ENCODE data around the gene SH2D3C. TPM values are rescaled to one million over a fixed set of nuclear protein-coding genes. Genes with fewer than 3 reads are reported as not detected.

SH2D3C gene
- total RNA-seq, 4 donors from 2014 or later, result 6.1 to 12.1 (median 8.5) TPM

DNA sequence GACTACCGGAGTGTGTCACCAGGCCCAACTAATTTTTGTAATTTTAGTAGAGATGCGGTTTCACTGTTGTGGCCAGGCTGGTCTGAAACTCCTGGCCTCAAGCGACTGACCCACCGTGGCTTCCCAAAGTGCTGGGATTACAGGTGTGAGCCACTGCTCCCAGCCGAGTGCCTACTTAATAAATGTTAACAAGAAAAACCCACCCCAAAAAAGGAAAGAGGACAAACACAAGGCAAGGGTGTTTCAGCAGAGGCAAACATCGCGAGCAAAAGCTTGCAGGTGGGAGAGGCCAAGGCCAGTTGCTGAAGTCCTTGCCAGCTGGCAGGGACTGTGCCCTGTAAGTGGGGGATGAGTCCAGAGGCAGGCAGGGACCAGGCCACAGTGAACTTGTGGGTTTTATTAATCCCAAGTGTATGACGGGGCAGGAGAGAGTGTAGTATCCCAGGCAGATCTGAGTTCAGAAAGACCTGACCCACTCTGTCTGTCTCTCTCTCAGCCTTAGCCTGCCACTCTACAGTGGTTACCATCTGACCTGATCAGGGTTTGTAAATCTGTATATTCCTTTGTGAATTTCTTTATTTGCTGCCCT, 17.9 kb upstream of the SH2D3C start:
- H3K9me3 ChIP-seq, result no peaks in the 10 kb centered on the region
- peaks cover 0 to 28% (median 7%) of the 10 kb centered on the region in 3 donors for H3K4me1 ChIP-seq
- peak; percentile 64 for ATAC-seq
- H3K4me3 ChIP-seq, result no peak overlapping the region
- TF ChIP-seq, protein P1, sequence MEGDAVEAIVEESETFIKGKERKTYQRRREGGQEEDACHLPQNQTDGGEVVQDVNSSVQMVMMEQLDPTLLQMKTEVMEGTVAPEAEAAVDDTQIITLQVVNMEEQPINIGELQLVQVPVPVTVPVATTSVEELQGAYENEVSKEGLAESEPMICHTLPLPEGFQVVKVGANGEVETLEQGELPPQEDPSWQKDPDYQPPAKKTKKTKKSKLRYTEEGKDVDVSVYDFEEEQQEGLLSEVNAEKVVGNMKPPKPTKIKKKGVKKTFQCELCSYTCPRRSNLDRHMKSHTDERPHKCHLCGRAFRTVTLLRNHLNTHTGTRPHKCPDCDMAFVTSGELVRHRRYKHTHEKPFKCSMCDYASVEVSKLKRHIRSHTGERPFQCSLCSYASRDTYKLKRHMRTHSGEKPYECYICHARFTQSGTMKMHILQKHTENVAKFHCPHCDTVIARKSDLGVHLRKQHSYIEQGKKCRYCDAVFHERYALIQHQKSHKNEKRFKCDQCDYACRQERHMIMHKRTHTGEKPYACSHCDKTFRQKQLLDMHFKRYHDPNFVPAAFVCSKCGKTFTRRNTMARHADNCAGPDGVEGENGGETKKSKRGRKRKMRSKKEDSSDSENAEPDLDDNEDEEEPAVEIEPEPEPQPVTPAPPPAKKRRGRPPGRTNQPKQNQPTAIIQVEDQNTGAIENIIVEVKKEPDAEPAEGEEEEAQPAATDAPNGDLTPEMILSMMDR (IDR thresholded peaks at IDR 0.05), result no peak
- H3K36me3 ChIP-seq, result peaks cover 0 to 29% of the 10 kb centered on the region in 2 donors
- peak overlapping the region in 1 of 4 donors; percentile 36 for H3K27ac ChIP-seq
- H3K27me3 ChIP-seq, result no peaks in the 10 kb centered on the region
- 49 to 100% methylated on average over 1 to 6 of the region's 8 CpGs for WGBS, 2 donors (ENCODE audit: low coverage in 1 of 2)

DNA sequence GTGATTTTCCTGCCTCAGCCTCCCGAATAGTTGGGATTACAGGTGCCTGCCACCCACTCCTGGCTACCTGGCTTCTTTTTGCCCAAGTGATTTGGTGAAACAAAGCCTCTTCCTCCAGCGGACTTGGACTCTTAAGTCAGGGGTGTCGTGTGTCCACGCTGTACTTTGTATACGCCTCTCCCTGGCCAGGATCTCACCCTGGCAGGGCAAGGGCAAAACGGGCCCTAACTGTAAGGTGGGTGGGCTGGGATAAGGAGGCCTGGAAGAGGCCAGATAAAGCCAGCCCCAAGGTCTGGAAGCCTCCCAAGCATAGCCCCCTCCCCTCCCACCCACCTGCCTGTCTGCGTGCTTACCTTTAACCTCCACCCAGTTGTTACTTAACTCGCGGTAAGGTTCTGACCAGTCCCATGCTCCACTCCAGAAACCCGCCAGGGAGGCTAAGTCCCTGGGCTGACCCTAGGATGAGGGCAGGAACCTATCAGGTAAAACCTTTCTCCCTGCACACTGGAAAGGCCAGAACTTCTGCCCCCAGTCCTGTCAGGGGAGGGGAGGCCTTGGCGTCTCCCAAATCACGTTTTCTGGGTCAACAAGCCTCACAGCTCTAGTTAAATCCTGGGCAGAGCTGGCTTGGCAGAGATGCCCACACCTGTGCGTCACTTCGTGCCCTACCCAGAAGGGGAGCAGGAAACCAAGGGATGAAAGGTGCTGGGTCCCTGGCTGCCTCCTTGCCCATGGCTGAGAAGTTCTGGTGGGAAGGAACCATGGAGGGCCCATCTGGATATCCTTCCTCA, 15.7 kb upstream of the SH2D3C start:
- 60 to 100% methylated on average over 1 to 4 of the region's 14 CpGs for WGBS, 2 donors (ENCODE audit: low coverage in 1 of 2)
- no peak for ATAC-seq
- Histone ChIP-seq H3K9me3 (no peaks in the 10 kb centered on the region), H3K4me1 (peaks cover 0 to 40% (median 7%) of the 10 kb centered on the region in 3 donors), H3K4me3 (no peak overlapping the region), H3K36me3 (peaks cover 0 to 50% of the 10 kb centered on the region in 2 donors), H3K27ac (peak overlapping the region in 3 of 4 donors; percentile 19 to 48 (median 26)), H3K27me3 (no peaks in the 10 kb centered on the region)
- TF ChIP-seq, protein P1 (IDR thresholded peaks at IDR 0.05), result no peak
- TF ChIP-seq EP300 (IDR thresholded peaks at IDR 0.05), result no peak
- TF ChIP-seq POLR2AphosphoS5 (IDR thresholded peaks at IDR 0.05), result no peak
- TF ChIP-seq POLR2A (IDR thresholded peaks at IDR 0.05), result no peak

DNA sequence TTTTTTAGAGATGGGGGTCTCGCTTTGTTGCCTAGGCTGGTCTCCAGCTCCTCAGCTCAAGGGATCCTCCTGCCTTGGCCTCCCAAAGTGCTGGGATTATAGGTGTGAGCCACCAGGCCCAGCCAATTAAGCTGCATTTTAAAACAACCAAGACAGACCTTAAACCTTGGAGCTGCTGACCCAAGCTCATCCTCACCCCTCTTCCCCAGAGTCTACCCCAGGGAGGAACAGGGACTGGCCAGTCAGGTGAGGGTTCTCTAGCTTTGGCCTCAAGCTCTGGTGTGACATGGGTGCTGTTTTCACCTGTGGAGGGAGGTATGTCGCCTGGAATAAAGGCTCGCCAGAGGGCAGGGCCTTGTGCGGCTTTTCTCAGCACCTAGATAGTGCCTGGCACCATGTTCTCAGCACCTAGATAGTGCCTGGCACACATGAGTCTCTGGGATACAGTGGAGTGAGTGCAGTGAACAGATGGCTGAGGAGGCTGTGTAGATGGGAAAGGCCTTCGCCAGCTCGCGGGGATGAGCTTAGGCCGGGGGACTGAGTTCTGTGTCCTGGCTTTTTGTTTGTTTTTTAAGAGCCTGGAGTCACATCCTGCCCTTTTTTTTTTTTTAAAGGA, 14.7 kb upstream of the SH2D3C start:
- WGBS, 2 donors (ENCODE audit: low coverage in 1 of 2), result 44 to 64% methylated on average over 5 to 7 of the region's 8 CpGs
- no peak overlapping the region for H3K4me3 ChIP-seq
- H3K27ac ChIP-seq, result peak overlapping the region in 2 of 4 donors; percentile 27 to 41

DNA sequence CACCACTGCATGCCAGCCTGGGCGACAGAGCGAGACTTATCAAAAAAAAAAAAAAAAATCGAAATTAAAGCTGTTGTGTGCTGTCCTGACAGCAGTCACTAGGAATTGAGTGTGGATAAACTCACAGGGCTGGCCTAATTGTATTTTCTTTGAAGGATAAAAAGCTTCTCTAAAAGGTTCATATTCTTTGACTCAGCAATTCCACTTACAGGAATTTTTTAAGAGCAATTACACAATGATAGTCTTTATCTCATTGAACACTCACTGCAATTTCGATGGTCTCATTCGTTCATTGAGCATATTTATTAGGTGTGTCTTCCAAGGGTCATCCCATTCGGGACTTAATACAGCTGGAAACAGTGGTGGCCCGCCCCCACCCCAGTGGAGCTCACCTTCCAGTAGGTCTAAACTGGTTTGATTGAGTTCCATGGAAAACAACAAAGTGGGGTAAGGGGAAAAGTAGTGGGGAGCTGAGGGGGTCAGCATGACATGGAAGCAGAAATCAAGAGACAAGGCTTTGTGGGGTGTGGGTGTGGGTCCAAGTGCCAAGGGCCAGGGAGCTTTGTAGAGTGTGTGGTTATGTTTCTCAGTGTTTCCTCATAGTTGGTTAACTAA, 14.1 kb upstream of the SH2D3C start:
- peaks cover 0 to 57% (median 7%) of the 10 kb centered on the region in 3 donors for H3K4me1 ChIP-seq
- no peaks in the 10 kb centered on the region for H3K9me3 ChIP-seq
- no peaks in the 10 kb centered on the region for H3K27me3 ChIP-seq
- ATAC-seq, result no peak
- peaks cover 0 to 67% of the 10 kb centered on the region in 2 donors for H3K36me3 ChIP-seq
- no peak overlapping the region for H3K27ac ChIP-seq
- WGBS, 2 donors (ENCODE audit: low coverage in 1 of 2), result 51 to 70% methylated on average over 4 to 5 of the region's 7 CpGs
- TF ChIP-seq, protein P1 (IDR thresholded peaks at IDR 0.05), result no peak
- TF ChIP-seq EP300 (IDR thresholded peaks at IDR 0.05) (no peak), POLR2AphosphoS5 (IDR thresholded peaks at IDR 0.05) (no peak), POLR2A (IDR thresholded peaks at IDR 0.05) (no peak)
- H3K4me3 ChIP-seq, result no peak overlapping the region

More for the DNA sequence above, 14.7 kb upstream of the SH2D3C start:
- no peaks in the 10 kb centered on the region for H3K9me3 ChIP-seq
- ATAC-seq, result no peak
- TF ChIP-seq POLR2A (IDR thresholded peaks at IDR 0.05) (no peak), EP300 (IDR thresholded peaks at IDR 0.05) (no peak), POLR2AphosphoS5 (IDR thresholded peaks at IDR 0.05) (no peak)
- TF ChIP-seq, protein P1 (IDR thresholded peaks at IDR 0.05), result no peak
- peaks cover 0 to 50% (median 7%) of the 10 kb centered on the region in 3 donors for H3K4me1 ChIP-seq
- peaks cover 0 to 60% of the 10 kb centered on the region in 2 donors for H3K36me3 ChIP-seq
- no peaks in the 10 kb centered on the region for H3K27me3 ChIP-seq
